Measurements from ENCODE around the gene BEX5. TPM values are rescaled to one million over a fixed set of nuclear protein-coding genes. Genes with fewer than 3 reads are reported as not detected.
"Not testable (repeated sequence)": the region's sequence is repeated elsewhere in the genome, so short reads cannot be mapped to it uniquely, and the experiment has no call there.

Gene BEX5
- total RNA-seq, 1 donor from 2014 or later, result 3.4 TPM

- no peak for DNase-seq (ENCODE audit: extremely low spot score, unreplicated experiment)
- H3K4me3 Mint-ChIP-seq, result no peak overlapping the region
- TF ChIP-seq, protein P1, sequence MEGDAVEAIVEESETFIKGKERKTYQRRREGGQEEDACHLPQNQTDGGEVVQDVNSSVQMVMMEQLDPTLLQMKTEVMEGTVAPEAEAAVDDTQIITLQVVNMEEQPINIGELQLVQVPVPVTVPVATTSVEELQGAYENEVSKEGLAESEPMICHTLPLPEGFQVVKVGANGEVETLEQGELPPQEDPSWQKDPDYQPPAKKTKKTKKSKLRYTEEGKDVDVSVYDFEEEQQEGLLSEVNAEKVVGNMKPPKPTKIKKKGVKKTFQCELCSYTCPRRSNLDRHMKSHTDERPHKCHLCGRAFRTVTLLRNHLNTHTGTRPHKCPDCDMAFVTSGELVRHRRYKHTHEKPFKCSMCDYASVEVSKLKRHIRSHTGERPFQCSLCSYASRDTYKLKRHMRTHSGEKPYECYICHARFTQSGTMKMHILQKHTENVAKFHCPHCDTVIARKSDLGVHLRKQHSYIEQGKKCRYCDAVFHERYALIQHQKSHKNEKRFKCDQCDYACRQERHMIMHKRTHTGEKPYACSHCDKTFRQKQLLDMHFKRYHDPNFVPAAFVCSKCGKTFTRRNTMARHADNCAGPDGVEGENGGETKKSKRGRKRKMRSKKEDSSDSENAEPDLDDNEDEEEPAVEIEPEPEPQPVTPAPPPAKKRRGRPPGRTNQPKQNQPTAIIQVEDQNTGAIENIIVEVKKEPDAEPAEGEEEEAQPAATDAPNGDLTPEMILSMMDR (conservative IDR thresholded peaks at IDR 0.05), result no peak
- H3K4me1 Mint-ChIP-seq (ENCODE audit: unreplicated experiment), result no peaks in the 10 kb centered on the region
- no peaks in the 10 kb centered on the region for H3K9me3 Mint-ChIP-seq
- H3K27ac Mint-ChIP-seq, result no peak overlapping the region
- no peaks in the 10 kb centered on the region for H3K36me3 Mint-ChIP-seq
- H3K27me3 Mint-ChIP-seq, result no peaks in the 10 kb centered on the region
These were observed 17.7 kb downstream of the BEX5 start for GRCh38 chrX:102138064-102138463.

DNA sequence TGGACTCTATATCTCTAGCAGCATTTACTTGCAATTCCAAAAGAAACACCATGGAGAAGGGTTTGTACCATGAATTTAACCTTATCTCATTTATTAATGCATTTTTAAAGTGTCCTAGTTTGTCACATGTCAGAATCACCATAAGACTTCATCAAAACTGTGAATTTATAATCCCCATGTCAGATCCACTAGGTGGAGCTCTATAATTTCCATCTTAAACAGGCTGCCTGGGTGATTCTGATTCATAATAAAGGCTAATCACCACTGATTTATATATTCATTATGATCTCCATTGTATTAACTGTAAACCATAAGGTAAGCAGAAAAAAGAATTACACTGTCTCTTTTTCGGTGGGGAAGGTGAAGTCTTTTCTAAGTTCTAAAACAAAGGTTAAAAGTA is 26.3 kb downstream of the BEX5 start:
- no peaks in the 10 kb centered on the region for H3K36me3 Mint-ChIP-seq
- H3K27ac Mint-ChIP-seq, result no peak overlapping the region
- no peaks in the 10 kb centered on the region for H3K4me1 Mint-ChIP-seq (ENCODE audit: unreplicated experiment)
- TF ChIP-seq, protein P1 (conservative IDR thresholded peaks at IDR 0.05), result peak; percentile 53
- DNase-seq (ENCODE audit: extremely low spot score, unreplicated experiment), result no peak
- no peak overlapping the region for H3K4me3 Mint-ChIP-seq
- H3K9me3 Mint-ChIP-seq, result no peaks in the 10 kb centered on the region
- H3K27me3 Mint-ChIP-seq, result peaks cover 33% of the 10 kb centered on the region

- Mint-ChIP-seq H3K36me3 (no peaks in the 10 kb centered on the region), H3K4me1 (ENCODE audit: unreplicated experiment) (no peaks in the 10 kb centered on the region), H3K27ac (no peak overlapping the region), H3K27me3 (peaks cover 44% of the 10 kb centered on the region), H3K9me3 (no peaks in the 10 kb centered on the region), H3K4me3 (peak overlapping the region; percentile 15)
- DNase-seq (ENCODE audit: extremely low spot score, unreplicated experiment), result no peak
- TF ChIP-seq, protein P1 (conservative IDR thresholded peaks at IDR 0.05), result no peak
These were observed 28.9 kb downstream of the BEX5 start for GRCh38 chrX:102126863-102127262.

GRCh38 chrX:102126080-102126818 is 29.5 kb downstream of the BEX5 start:
- Mint-ChIP-seq H3K4me3 (peak overlapping the region; percentile 69), H3K27me3 (peaks cover 41% of the 10 kb centered on the region)
- not testable (repeated sequence) for H3K36me3 Mint-ChIP-seq; H3K4me1 Mint-ChIP-seq (ENCODE audit: unreplicated experiment); H3K9me3 Mint-ChIP-seq; DNase-seq (ENCODE audit: extremely low spot score, unreplicated experiment); H3K27ac Mint-ChIP-seq

DNA sequence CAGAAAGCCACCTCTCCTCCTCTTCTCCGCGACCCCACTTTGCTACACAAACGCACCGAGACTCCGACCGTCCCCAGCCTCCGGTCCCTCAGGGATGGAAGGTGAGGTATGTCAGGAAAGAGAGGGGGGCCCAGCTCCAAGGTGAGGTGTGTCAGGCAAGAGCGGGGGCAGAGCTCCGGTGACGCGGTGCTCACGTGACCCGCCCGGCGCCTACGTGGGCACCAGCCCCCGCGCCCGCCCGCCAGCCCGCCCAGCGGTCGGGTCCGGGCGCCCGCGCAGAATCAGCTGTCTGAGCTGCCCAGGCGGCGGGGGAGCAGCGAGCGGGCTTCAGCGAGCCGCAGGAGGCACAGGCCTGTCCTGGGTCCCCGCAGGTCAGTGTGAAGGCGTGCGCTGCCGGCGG is 30.3 kb downstream of the BEX5 start, which contains the start of gene TCEAL2:
TSS of gene TCEAL2 (plus strand) at position 244 of the 400 bp plus-strand sequence. CDS start 1,152 bp downstream, outside the sequence.
- H3K9me3 Mint-ChIP-seq, result not testable (repeated sequence)
- peak; percentile 60 for DNase-seq (ENCODE audit: extremely low spot score, unreplicated experiment)

GRCh38 chrX:102125014-102125413 is 30.8 kb downstream of the BEX5 start:
- DNase-seq (ENCODE audit: extremely low spot score, unreplicated experiment); H3K9me3 Mint-ChIP-seq; H3K36me3 Mint-ChIP-seq; H3K4me1 Mint-ChIP-seq (ENCODE audit: unreplicated experiment); H3K27ac Mint-ChIP-seq: not testable (repeated sequence)
- H3K4me3 Mint-ChIP-seq, result peak overlapping the region; percentile 81
- peaks cover 41% of the 10 kb centered on the region for H3K27me3 Mint-ChIP-seq

More for the DNA sequence above, 30.3 kb downstream of the BEX5 start, which contains the start of gene TCEAL2:
- not testable (repeated sequence) for H3K27ac Mint-ChIP-seq; H3K36me3 Mint-ChIP-seq; H3K4me1 Mint-ChIP-seq (ENCODE audit: unreplicated experiment)
- Mint-ChIP-seq H3K4me3 (peak within 1 kb of the TSS; percentile 81), H3K27me3 (peaks cover 41% of the 10 kb centered on the region)

- Mint-ChIP-seq H3K9me3 (peaks cover 6% of the 10 kb centered on the region), H3K36me3 (no peaks in the 10 kb centered on the region), H3K27ac (no peak overlapping the region), H3K4me1 (ENCODE audit: unreplicated experiment) (no peaks in the 10 kb centered on the region), H3K27me3 (no peaks in the 10 kb centered on the region), H3K4me3 (no peak overlapping the region)
- TF ChIP-seq, protein P1 (conservative IDR thresholded peaks at IDR 0.05), result no peak
- no peak for DNase-seq (ENCODE audit: extremely low spot score, unreplicated experiment)
These were observed 40.0 kb downstream of the BEX5 start for GRCh38 chrX:102115748-102116147.
